HCT116 (cell line): ENCODE measurements around the gene OR2B2. TPM values are rescaled to one million over a fixed set of nuclear protein-coding genes. Genes with fewer than 3 reads are reported as not detected.

ENCODE experiments used
- ATAC-seq: fragments of 200-7000 bp; cut with Tn5 transposase; 2 replicates; pipeline ENCODE4 v1.9.1; 2020; ENCODE audit warnings: mild to moderate bottlenecking, moderate library complexity
- BruUV-seq: library from RNA; stranded (reverse); fragments of 400-500 nt; replicated peaks from 2 replicates; lab custom pipeline; 2021; lab: Mats Ljungman, UMichigan
- CTCF ChIA-PET: fragments of 300-600 bp; sonication (Branson Sonifier 250); formaldehyde crosslinking; loops from one replicate; lab custom pipeline; 2021; ENCODE audit warnings: antibody characterized with exemption; lab: Charles Lee
- POLR2A ChIA-PET: fragments of 300-600, 350-600 bp; sonication (Branson Sonifier 250); formaldehyde crosslinking; loops from one replicate; lab custom pipeline; 2021; ENCODE audit warnings: antibody characterized with exemption; lab: Charles Lee
- RAD21 ChIA-PET, 2 experiments: fragments of 300-600 bp; sonication (Branson Sonifier 250); formaldehyde crosslinking; loops; one replicate each; lab custom pipeline; 2023; ENCODE audit warnings: low total read pairs in 2 of 2; ENCODE audit not compliant: uncharacterized antibody in 2 of 2, unreplicated experiment in 2 of 2, low non-redundant PET in 1 of 2; lab: Charles Lee
- DNase-seq: peaks from one replicate; pipeline ENCODE4 v3.0.0-alpha.2; 2010; ENCODE audit warnings: low read depth, low spot score
- H2AFZ ChIP-seq: fragments of 200-600 bp; shearing (Covaris generic), sonication (generic); 2 replicates; pipeline ENCODE4 v1.6.1; 2017; ENCODE audit warnings: low read depth, mixed run types, mixed read lengths, antibody characterized with exemption, low read length; ENCODE audit not compliant: poor library complexity, severe bottlenecking
- H3K27ac ChIP-seq: 2 replicates; pipeline ENCODE4 v1.5.1; 2012; ENCODE audit warnings: low read depth, low read length
- H3K27me3 ChIP-seq: fragments of 200-600 bp; sonication (generic); 2 replicates; pipeline ENCODE4 v1.6.1; 2016; ENCODE audit warnings: mixed run types, low read length, mixed read lengths; ENCODE audit not compliant: insufficient read depth
- H3K36me3 ChIP-seq, 2 experiments: fragments of 200-500 bp in 1 of 2; fragments of 200-600 bp in 1 of 2; sonication (Bioruptor generic) in 1 of 2; sonication (generic) in 1 of 2; 2 replicates each; pipeline versions ENCODE4 v1.5.1 to v1.6.1; 2014 to 2016; ENCODE audit warnings: low read length in 2 of 2, inconsistent platforms in 1 of 2, mixed read lengths in 1 of 2, mixed run types in 1 of 2; ENCODE audit not compliant: insufficient read depth in 2 of 2, control insufficient read depth in 1 of 2
- H3K4me1 ChIP-seq, 2 experiments: fragments of 200-600 bp in 1 of 2; sonication (generic) in 1 of 2; 2 replicates each; pipeline versions ENCODE4 v1.5.1 to v1.6.1; 2012 to 2017; ENCODE audit warnings: low read length in 2 of 2, inconsistent platforms in 1 of 2, mild to moderate bottlenecking in 1 of 2, mixed read lengths in 1 of 2, mixed run types in 1 of 2, moderate library complexity in 1 of 2; ENCODE audit not compliant: insufficient read depth in 2 of 2, control insufficient read depth in 1 of 2
- H3K4me2 ChIP-seq: fragments of 200-600 bp; sonication (generic); 2 replicates; pipeline ENCODE4 v1.6.1; 2017; ENCODE audit warnings: mixed run types, low read length, mixed read lengths
- H3K4me3 ChIP-seq, 2 experiments: fragments of 200-600 bp in 1 of 2; sonication (generic) in 1 of 2; replicated peaks in 1 of 2; 2 replicates each; pipeline ENCODE4 v1.5.1; 2011 to 2016; ENCODE audit warnings: low read length in 2 of 2, control low read depth in 1 of 2, low read depth in 1 of 2, mild to moderate bottlenecking in 1 of 2, mixed read lengths in 1 of 2, mixed run types in 1 of 2
- H3K79me2 ChIP-seq: fragments of 200-600 bp; sonication (generic); 2 replicates; pipeline ENCODE4 v1.6.1; 2017; ENCODE audit warnings: mild to moderate bottlenecking, mixed run types, low read length, moderate library complexity, mixed read lengths; ENCODE audit not compliant: insufficient read depth
- H3K9ac ChIP-seq: fragments of 200-600 bp; sonication (generic); 2 replicates; pipeline ENCODE4 v1.6.1; 2016; ENCODE audit warnings: low read length, mixed read lengths
- H3K9me2 ChIP-seq: fragments of 200-600 bp; sonication (generic), shearing (Covaris generic); 2 replicates; pipeline ENCODE4 v1.6.1; 2017; ENCODE audit warnings: mixed run types, mild to moderate bottlenecking, moderate library complexity; ENCODE audit not compliant: insufficient read depth
- H3K9me3 ChIP-seq, 2 experiments: fragments of 200-500 bp in 1 of 2; fragments of 200-600 bp in 1 of 2; sonication (Bioruptor generic) in 1 of 2; sonication (generic) in 1 of 2; 2 replicates each; pipeline ENCODE4 v1.6.1; 2014 to 2017; ENCODE audit warnings: low read length in 2 of 2, mixed read lengths in 2 of 2, inconsistent platforms in 1 of 2, low read depth in 1 of 2, mild to moderate bottlenecking in 1 of 2, mixed run types in 1 of 2, moderate library complexity in 1 of 2; ENCODE audit not compliant: control insufficient read depth in 1 of 2, insufficient read depth in 1 of 2
- H4K20me1 ChIP-seq: fragments of 200-600 bp; sonication (generic), shearing (Covaris generic); 2 replicates; pipeline ENCODE4 v1.6.1; 2017; ENCODE audit warnings: mixed run types, mild to moderate bottlenecking, moderate library complexity; ENCODE audit not compliant: insufficient read depth
- CBX3 ChIP-seq: IDR thresholded peaks from 2 replicates; pipeline ENCODE4 v1.6.1; 2012; ENCODE audit warnings: low read depth
- CEBPB ChIP-seq: IDR thresholded peaks from 2 replicates; pipeline ENCODE4 v1.6.1; 2012; ENCODE audit warnings: low read depth
- EGR1 ChIP-seq: IDR thresholded peaks from 2 replicates; pipeline ENCODE4 v1.6.1; 2012; ENCODE audit warnings: low read depth
- EZH2phosphoT487 ChIP-seq: fragments of 200-600 bp; IDR thresholded peaks from 2 replicates; pipeline ENCODE4 v1.6.1; 2018; ENCODE audit warnings: antibody characterized with exemption, borderline replicate concordance
- FOSL1 ChIP-seq: IDR thresholded peaks from 2 replicates; pipeline ENCODE4 v1.6.1; 2012; ENCODE audit warnings: low read depth
- POLR2AphosphoS5 ChIP-seq: IDR thresholded peaks from 2 replicates; pipeline ENCODE4 v1.6.1; 2011; ENCODE audit warnings: mild to moderate bottlenecking, low read depth, low read length, moderate library complexity
- RAD21 ChIP-seq: IDR thresholded peaks from 2 replicates; pipeline ENCODE4 v1.6.1; 2012; ENCODE audit warnings: low read depth, mild to moderate bottlenecking
- SRF ChIP-seq: IDR thresholded peaks from 2 replicates; pipeline ENCODE4 v1.6.1; 2012; ENCODE audit warnings: low read depth
- YY1 ChIP-seq: IDR thresholded peaks from 2 replicates; pipeline ENCODE4 v1.6.1; 2011; ENCODE audit warnings: low read length, low read depth, moderate library complexity, mild to moderate bottlenecking; ENCODE audit not compliant: insufficient replicate concordance; ENCODE audit errors: extremely low read depth
- ZFX ChIP-seq: fragments of 450-650 bp; IDR thresholded peaks from 2 replicates; pipeline ENCODE4 v1.6.1; 2017
- ZNF274 ChIP-seq: fragments of 200-500 bp; sonication (Bioruptor generic); IDR thresholded peaks from 2 replicates; pipeline ENCODE4 v1.6.1; 2014; ENCODE audit warnings: mild to moderate bottlenecking, low read depth, low read length, inconsistent platforms
- intact Hi-C: fragments of 100-400 bp; cut with micrococcal nuclease; formaldehyde crosslinking; loops from 2 replicates; pipeline ENCODE4 v1.10.0; 2022
- total RNA-seq: library from RNA; stranded (reverse); gene quantifications from one replicate; pipeline ENCODE4 v1.2.1, GENCODE V29; 2021; ENCODE audit not compliant: unreplicated experiment
- TF ChIP-seq, protein P1 (sequence below), 3 experiments: fragments of 200-600 bp in 1 of 3; sonication (generic) in 1 of 3; IDR thresholded peaks in 2 of 3; conservative IDR thresholded peaks in 1 of 3; 2 replicates each; pipeline ENCODE4 v1.5.1; 2012 to 2017; ENCODE audit warnings: low read depth in 2 of 3, low read length in 2 of 3, antibody characterized with exemption in 1 of 3, borderline replicate concordance in 1 of 3, control low read depth in 1 of 3, mild to moderate bottlenecking in 1 of 3, mixed read lengths in 1 of 3, mixed run types in 1 of 3, moderate library complexity in 1 of 3; ENCODE audit not compliant: insufficient read depth in 1 of 3
- TF ChIP-seq, protein P2 (sequence below): IDR thresholded peaks from 2 replicates; pipeline ENCODE4 v1.6.1; 2011; ENCODE audit warnings: mild to moderate bottlenecking, low read length, moderate library complexity; ENCODE audit not compliant: insufficient replicate concordance; ENCODE audit errors: extremely low read depth
- TF ChIP-seq, protein P3 (sequence below): IDR thresholded peaks from 2 replicates; pipeline ENCODE4 v1.6.1; 2012
- TF ChIP-seq, protein P4 (sequence below): IDR thresholded peaks from 2 replicates; pipeline ENCODE4 v1.6.1; 2012
- TF ChIP-seq, protein P5 (sequence below): IDR thresholded peaks from 2 replicates; pipeline ENCODE4 v1.6.1; 2012; ENCODE audit warnings: low read depth

The OR2B2 gene
- total RNA-seq, 1 experiment from 2014 or later = not detected

DNA sequence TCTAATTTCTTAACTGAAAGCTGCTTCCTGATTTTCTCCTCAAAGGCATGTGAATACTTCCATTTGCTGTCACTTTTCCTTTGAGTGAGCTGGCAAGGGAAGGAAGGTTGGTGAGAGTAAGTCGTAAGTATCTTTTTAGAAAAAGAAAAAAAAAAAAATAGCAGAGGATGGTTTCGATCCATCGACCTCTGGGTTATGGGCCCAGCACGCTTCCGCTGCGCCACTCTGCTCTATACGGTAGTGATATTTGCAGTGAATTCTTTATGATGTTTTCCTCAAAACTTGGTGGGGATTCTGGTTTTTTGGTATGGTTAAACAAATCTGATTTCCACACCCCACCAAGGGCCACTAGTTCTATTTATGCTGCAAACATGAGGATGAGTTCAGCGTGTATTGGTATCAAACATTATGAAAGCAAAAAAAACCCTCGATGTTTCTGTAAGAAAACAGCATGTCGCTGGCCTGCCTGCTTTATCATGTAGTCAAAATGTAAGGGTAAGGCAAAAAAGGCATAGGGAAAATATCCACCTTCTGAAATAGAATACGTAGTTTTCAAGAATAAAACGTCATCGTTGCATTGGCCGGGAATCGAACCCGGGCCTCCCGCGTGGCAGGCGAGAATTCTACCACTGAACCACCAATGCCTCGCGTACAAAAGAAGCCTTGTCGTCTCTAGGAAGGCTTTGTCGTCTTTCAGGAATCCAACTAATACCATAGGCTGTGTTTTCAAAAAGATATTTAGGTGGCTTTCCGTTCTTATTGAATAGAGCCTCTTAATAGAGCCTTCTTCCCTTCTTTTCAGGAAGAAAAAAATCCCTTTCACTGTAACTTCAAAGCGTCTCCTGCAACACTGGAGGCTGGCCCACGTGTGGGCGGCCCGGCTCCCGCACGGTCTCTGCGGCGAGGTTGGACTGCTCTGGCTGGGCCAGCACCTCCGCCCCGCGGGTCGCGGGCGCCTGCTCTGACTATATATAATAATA, 9.6 kb downstream of the OR2B2 start:
- no peaks in the 10 kb centered on the region for H3K79me2 ChIP-seq
- peak overlapping the region; percentile 73 for H3K9ac ChIP-seq
- H2AFZ ChIP-seq = peak overlapping the region; percentile 95
- no peaks in the 10 kb centered on the region for H3K9me3 ChIP-seq
- intact Hi-C loops = loop anchor here (5.0 to 10.0 kb wide), 2 partner anchors 310 to 452 kb away; no protein-coding TSS in a partner anchor
- peak overlapping the region; percentile 76 for H3K27ac ChIP-seq
- ChIA-PET CTCF (no interaction called here), RAD21 (no interaction called here), POLR2A (interaction anchor here (0.8 to 1.5 kb wide), 6 partner anchors 9 to 95 kb away, joined by 3 to 11 read pairs (median 6); a partner anchor contains a TSS)
- H3K9me2 ChIP-seq = no peaks in the 10 kb centered on the region
- H3K4me2 ChIP-seq = peak overlapping the region; percentile 89
- BruUV-seq = no TSS peak
- no peaks in the 10 kb centered on the region for H4K20me1 ChIP-seq
- peak overlapping the region; percentile 40 to 55 for H3K4me3 ChIP-seq
- no peaks in the 10 kb centered on the region for H3K27me3 ChIP-seq
- peak; percentile 88 for ATAC-seq
- no peaks in the 10 kb centered on the region for H3K36me3 ChIP-seq
- DNase-seq = peak; percentile 75
- H3K4me1 ChIP-seq = peaks cover 6 to 34% of the 10 kb centered on the region in 2 experiments
- TF ChIP-seq RAD21 = 0 out of 2 replicates have a peak, but pooled peaks have one; percentile 11
- TF ChIP-seq, protein P1, sequence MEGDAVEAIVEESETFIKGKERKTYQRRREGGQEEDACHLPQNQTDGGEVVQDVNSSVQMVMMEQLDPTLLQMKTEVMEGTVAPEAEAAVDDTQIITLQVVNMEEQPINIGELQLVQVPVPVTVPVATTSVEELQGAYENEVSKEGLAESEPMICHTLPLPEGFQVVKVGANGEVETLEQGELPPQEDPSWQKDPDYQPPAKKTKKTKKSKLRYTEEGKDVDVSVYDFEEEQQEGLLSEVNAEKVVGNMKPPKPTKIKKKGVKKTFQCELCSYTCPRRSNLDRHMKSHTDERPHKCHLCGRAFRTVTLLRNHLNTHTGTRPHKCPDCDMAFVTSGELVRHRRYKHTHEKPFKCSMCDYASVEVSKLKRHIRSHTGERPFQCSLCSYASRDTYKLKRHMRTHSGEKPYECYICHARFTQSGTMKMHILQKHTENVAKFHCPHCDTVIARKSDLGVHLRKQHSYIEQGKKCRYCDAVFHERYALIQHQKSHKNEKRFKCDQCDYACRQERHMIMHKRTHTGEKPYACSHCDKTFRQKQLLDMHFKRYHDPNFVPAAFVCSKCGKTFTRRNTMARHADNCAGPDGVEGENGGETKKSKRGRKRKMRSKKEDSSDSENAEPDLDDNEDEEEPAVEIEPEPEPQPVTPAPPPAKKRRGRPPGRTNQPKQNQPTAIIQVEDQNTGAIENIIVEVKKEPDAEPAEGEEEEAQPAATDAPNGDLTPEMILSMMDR (IDR thresholded peaks at IDR 0.05 in 2 of 3, conservative IDR thresholded peaks at IDR 0.05 in 1 of 3; ENCODE audit: borderline replicate concordance in 1 of 3, insufficient read depth in 1 of 3, low read depth in 2 of 3, low read length in 2 of 3) = no peak
- peak; percentile 59 for TF ChIP-seq CEBPB
- TF ChIP-seq, protein P2, sequence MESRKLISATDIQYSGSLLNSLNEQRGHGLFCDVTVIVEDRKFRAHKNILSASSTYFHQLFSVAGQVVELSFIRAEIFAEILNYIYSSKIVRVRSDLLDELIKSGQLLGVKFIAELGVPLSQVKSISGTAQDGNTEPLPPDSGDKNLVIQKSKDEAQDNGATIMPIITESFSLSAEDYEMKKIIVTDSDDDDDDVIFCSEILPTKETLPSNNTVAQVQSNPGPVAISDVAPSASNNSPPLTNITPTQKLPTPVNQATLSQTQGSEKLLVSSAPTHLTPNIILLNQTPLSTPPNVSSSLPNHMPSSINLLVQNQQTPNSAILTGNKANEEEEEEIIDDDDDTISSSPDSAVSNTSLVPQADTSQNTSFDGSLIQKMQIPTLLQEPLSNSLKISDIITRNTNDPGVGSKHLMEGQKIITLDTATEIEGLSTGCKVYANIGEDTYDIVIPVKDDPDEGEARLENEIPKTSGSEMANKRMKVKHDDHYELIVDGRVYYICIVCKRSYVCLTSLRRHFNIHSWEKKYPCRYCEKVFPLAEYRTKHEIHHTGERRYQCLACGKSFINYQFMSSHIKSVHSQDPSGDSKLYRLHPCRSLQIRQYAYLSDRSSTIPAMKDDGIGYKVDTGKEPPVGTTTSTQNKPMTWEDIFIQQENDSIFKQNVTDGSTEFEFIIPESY = no peak
- peak; percentile 47; the same call in 1 of the 2 replicates for TF ChIP-seq EGR1
- TF ChIP-seq, protein P3, sequence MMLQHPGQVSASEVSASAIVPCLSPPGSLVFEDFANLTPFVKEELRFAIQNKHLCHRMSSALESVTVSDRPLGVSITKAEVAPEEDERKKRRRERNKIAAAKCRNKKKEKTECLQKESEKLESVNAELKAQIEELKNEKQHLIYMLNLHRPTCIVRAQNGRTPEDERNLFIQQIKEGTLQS = peak; percentile 95
- peak; percentile 50; the same call in 1 of the 2 replicates for TF ChIP-seq SRF
- TF ChIP-seq, protein P4, sequence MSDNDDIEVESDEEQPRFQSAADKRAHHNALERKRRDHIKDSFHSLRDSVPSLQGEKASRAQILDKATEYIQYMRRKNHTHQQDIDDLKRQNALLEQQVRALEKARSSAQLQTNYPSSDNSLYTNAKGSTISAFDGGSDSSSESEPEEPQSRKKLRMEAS = peak; percentile 64; the same call in 1 of the 2 replicates
- TF ChIP-seq EZH2phosphoT487 = no peak
- 0 out of 2 replicates have a peak, but pooled peaks have one; percentile 19 for TF ChIP-seq ZFX
- TF ChIP-seq POLR2AphosphoS5 = no peak
- TF ChIP-seq CBX3 = peak; percentile 73; the same call in 1 of the 2 replicates
- no peak for TF ChIP-seq ZNF274
- TF ChIP-seq, protein P5, sequence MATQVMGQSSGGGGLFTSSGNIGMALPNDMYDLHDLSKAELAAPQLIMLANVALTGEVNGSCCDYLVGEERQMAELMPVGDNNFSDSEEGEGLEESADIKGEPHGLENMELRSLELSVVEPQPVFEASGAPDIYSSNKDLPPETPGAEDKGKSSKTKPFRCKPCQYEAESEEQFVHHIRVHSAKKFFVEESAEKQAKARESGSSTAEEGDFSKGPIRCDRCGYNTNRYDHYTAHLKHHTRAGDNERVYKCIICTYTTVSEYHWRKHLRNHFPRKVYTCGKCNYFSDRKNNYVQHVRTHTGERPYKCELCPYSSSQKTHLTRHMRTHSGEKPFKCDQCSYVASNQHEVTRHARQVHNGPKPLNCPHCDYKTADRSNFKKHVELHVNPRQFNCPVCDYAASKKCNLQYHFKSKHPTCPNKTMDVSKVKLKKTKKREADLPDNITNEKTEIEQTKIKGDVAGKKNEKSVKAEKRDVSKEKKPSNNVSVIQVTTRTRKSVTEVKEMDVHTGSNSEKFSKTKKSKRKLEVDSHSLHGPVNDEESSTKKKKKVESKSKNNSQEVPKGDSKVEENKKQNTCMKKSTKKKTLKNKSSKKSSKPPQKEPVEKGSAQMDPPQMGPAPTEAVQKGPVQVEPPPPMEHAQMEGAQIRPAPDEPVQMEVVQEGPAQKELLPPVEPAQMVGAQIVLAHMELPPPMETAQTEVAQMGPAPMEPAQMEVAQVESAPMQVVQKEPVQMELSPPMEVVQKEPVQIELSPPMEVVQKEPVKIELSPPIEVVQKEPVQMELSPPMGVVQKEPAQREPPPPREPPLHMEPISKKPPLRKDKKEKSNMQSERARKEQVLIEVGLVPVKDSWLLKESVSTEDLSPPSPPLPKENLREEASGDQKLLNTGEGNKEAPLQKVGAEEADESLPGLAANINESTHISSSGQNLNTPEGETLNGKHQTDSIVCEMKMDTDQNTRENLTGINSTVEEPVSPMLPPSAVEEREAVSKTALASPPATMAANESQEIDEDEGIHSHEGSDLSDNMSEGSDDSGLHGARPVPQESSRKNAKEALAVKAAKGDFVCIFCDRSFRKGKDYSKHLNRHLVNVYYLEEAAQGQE = no peak
- TF ChIP-seq FOSL1 = no peak; the same call in 1 of the 2 replicates
- TF ChIP-seq YY1 = peak; percentile 52
